Parathyroid adenoma (tissue), 2 donors: ENCODE results near the gene SHF.

Experiments used
- H2AFZ ChIP-seq: fragments of 300-600 bp; sonication (generic); one replicate; pipeline ENCODE4 v1.7.0; 2017; ENCODE audit warnings: antibody characterized with exemption, mild to moderate bottlenecking
- H3K27ac ChIP-seq: fragments of 300-600 bp; sonication (generic); one replicate; pipeline ENCODE4 v1.7.0; 2017
- H3K27me3 ChIP-seq: fragments of 300-600 bp; sonication (generic); one replicate; pipeline ENCODE4 v1.7.0; 2017; ENCODE audit warnings: low read length; ENCODE audit not compliant: control insufficient read depth, insufficient read depth
- H3K36me3 ChIP-seq: fragments of 300-600 bp; sonication (generic); one replicate; pipeline ENCODE4 v1.7.0; 2017; ENCODE audit warnings: low read length; ENCODE audit not compliant: control insufficient read depth, insufficient read depth
- H3K4me1 ChIP-seq: fragments of 300-600 bp; sonication (generic); one replicate; pipeline ENCODE4 v1.7.0; 2017; ENCODE audit warnings: control low read depth
- H3K4me2 ChIP-seq: fragments of 300-600 bp; sonication (generic); one replicate; pipeline ENCODE4 v1.7.0; 2017; ENCODE audit warnings: low read length
- H3K4me3 ChIP-seq: fragments of 300-600 bp; sonication (generic); one replicate; pipeline ENCODE4 v1.7.0; 2017; ENCODE audit warnings: low read depth, low read length
- H3K79me2 ChIP-seq: fragments of 300-600 bp; sonication (generic); one replicate; pipeline ENCODE4 v1.7.0; 2017; ENCODE audit warnings: control low read depth
- H3K9ac ChIP-seq: fragments of 300-600 bp; sonication (generic); one replicate; pipeline ENCODE4 v1.7.0; 2017; ENCODE audit warnings: mild to moderate bottlenecking
- H3K9me3 ChIP-seq: fragments of 300-600 bp; sonication (generic); one replicate; pipeline ENCODE4 v1.7.0; 2017; ENCODE audit warnings: low read length; ENCODE audit not compliant: control insufficient read depth
- TF ChIP-seq, protein P1 (sequence below): fragments of 300-600 bp; sonication (generic); IDR thresholded peaks from one replicate; pipeline ENCODE4 v1.7.0; 2017; ENCODE audit warnings: antibody characterized with exemption, mild to moderate bottlenecking
- donor health status: primary hyperparathyroidism.

Gene SHF

DNA sequence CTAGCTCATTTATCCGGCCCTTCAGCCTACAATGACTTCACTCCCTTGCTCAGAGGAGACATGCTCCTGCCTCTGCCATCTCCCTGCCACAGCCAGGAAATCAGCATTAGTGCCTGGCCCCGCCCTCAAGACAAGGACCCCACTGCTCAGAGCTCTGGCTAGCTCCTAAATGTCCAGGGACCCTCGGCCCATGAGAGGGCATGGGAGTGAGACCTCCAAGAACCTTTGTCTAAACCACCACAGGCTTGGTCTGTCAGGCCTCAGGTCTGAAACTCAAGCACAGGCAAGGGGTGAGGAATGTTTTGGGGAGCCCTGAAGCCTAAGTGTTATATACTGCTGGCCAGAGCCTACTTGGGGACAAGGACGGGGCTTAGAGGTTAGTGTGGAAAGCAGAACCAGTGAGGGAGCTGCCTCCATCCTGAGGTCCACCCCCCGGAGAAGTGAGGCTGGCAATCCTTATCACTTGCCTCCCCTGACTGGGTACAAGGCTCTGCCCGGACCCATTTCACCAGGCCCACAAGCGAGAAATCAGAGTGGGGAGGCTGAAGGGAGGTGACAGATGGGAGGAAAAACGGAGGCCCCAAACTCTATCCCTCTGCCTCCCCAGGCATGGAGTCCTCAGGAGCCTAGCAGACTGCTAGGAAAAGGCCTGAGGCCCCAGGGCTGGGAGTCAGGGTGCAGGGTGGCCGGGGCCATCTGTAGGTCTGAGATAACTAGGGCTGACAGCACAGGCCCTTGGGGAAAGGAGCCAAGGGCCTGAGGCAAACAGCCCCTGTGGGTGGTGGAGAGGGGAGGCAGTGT is 18.8 kb downstream of the SHF start:
- H3K9ac ChIP-seq: no peak overlapping the region
- no peak overlapping the region for H3K4me2 ChIP-seq
- no peak overlapping the region for H3K27ac ChIP-seq
- no peak overlapping the region for H3K4me3 ChIP-seq
- no peaks in the 10 kb centered on the region for H3K4me1 ChIP-seq
- no peaks in the 10 kb centered on the region for H3K9me3 ChIP-seq
- no peaks in the 10 kb centered on the region for H3K27me3 ChIP-seq
- TF ChIP-seq, protein P1, sequence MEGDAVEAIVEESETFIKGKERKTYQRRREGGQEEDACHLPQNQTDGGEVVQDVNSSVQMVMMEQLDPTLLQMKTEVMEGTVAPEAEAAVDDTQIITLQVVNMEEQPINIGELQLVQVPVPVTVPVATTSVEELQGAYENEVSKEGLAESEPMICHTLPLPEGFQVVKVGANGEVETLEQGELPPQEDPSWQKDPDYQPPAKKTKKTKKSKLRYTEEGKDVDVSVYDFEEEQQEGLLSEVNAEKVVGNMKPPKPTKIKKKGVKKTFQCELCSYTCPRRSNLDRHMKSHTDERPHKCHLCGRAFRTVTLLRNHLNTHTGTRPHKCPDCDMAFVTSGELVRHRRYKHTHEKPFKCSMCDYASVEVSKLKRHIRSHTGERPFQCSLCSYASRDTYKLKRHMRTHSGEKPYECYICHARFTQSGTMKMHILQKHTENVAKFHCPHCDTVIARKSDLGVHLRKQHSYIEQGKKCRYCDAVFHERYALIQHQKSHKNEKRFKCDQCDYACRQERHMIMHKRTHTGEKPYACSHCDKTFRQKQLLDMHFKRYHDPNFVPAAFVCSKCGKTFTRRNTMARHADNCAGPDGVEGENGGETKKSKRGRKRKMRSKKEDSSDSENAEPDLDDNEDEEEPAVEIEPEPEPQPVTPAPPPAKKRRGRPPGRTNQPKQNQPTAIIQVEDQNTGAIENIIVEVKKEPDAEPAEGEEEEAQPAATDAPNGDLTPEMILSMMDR: no peak
- no peaks in the 10 kb centered on the region for H3K79me2 ChIP-seq
- no peak overlapping the region for H2AFZ ChIP-seq
- H3K36me3 ChIP-seq: no peaks in the 10 kb centered on the region

DNA sequence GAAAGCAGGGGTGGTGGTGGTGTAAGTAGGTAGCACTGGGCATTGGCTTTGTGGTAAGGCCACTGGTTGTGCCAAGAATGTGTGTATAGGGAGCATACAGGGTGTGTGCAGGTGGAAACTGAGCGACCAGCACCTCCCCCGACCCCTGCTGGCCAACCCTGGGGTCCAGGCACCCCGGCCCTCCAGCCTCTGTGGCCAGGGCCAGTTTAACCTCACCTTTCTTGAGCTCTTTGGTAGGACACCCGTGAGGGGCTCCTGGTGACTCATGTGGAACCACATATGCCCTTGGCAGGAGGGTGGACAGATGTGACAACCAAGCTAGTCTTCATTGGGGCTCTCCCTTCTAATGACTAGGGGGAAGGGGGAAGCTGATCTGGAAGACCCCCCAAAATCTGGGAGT is 19.5 kb downstream of the SHF start:
- H3K79me2 ChIP-seq: no peaks in the 10 kb centered on the region
- H3K9ac ChIP-seq: no peak overlapping the region
- no peaks in the 10 kb centered on the region for H3K27me3 ChIP-seq
- no peaks in the 10 kb centered on the region for H3K4me1 ChIP-seq
- H3K4me2 ChIP-seq: no peak overlapping the region
- no peak overlapping the region for H3K27ac ChIP-seq
- TF ChIP-seq, protein P1: no peak
- no peak overlapping the region for H3K4me3 ChIP-seq
- no peak overlapping the region for H2AFZ ChIP-seq
- H3K36me3 ChIP-seq: no peaks in the 10 kb centered on the region
- no peaks in the 10 kb centered on the region for H3K9me3 ChIP-seq

DNA sequence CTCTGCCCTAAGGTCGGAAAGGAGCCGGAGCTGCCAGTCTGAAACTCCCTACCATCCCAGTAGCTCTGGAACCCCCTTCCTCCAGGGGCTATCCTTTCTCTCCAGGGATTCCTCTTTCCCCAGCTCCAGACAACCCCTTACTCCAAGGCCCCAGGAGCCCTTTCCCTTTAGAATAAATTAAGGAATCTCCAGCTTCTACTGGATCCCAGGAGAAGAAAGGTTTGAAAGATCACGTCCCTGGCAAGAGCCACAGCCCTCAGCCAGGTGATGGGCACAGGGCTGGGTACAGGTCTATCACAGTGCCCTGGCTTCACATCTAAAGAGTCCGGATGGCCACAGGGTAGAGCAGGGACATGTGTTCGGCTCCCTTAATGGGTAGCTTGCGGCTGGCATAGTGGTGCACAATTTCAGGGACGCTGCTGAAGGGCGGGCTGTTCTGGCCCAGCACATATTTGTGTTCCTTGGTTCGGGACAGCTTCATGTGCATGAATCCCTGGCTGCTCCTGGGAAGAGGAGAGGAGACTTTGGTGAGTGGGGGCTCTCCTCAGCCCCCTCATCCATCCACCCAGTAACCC is 20.0 kb downstream of the SHF start:
- H3K27me3 ChIP-seq: no peaks in the 10 kb centered on the region
- H3K36me3 ChIP-seq: no peaks in the 10 kb centered on the region
- H3K4me2 ChIP-seq: peak overlapping the region; percentile 62
- H3K9ac ChIP-seq: no peak overlapping the region
- H3K4me3 ChIP-seq: peak overlapping the region; percentile 63
- H3K9me3 ChIP-seq: no peaks in the 10 kb centered on the region
- H3K79me2 ChIP-seq: no peaks in the 10 kb centered on the region
- TF ChIP-seq, protein P1: no peak
- H3K27ac ChIP-seq: peak overlapping the region; percentile 90
- peak overlapping the region; percentile 93 for H2AFZ ChIP-seq
- no peaks in the 10 kb centered on the region for H3K4me1 ChIP-seq

DNA sequence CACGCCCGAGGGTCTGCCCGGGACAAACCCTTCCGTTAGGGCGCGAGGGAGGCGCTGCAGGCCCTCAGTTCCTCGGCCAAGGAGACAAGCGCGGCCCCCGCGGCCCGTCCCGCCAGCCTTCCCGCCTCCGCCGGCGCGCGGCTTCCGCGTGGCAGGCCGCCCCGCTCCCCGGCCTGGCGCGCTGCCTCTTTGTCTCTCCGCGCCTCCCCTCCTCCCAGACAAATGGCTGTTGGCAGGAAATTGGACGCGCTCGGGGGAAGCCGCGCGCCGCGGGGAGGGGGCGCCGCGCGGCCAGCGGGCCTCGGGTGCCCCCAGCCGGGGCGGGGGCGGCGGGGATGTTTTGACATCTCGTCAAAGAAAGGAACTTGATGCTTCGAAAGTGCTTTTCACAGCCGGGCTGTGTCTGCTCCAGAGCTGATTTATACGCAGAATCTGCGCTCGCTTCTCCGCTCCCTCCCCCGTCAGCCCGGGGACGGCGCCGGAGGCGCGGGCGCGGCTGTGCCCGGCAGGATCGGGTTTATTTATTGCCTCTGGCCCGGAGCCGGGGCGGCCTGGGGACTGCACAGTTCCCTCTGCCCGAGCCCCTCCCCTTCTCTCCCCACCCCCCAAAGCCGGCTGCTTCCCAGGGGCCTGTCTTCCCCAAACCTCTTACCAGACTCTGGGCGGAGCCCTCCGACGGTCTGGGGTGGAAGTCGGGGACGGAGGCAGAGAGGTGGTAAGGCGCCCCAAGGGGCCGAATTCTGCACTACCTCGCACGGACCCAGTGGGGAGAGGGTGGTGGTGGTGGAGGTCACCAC is 20.7 kb downstream of the SHF start:
- Histone ChIP-seq H3K4me2 (peak overlapping the region; percentile 87), H3K27ac (peak overlapping the region; percentile 90), H3K9me3 (no peaks in the 10 kb centered on the region), H3K4me1 (no peaks in the 10 kb centered on the region), H2AFZ (peak overlapping the region; percentile 93), H3K79me2 (no peaks in the 10 kb centered on the region), H3K27me3 (no peaks in the 10 kb centered on the region), H3K36me3 (no peaks in the 10 kb centered on the region), H3K9ac (peak overlapping the region; percentile 46), H3K4me3 (peak overlapping the region; percentile 63)
- TF ChIP-seq, protein P1: peak; percentile 58
